HEK293 (cell line): Measurements from ENCODE around the gene NAT8L.

Experiments used
- REST ChIP-seq: fragments of 450-650 bp; formaldehyde crosslinking; IDR thresholded peaks from 2 replicates; pipeline ENCODE4 v1.5.1; 2016; ENCODE audit warnings: missing biosample characterization, missing genetic modification characterization
- ZNF148 ChIP-seq: fragments of 450-650 bp; formaldehyde crosslinking; IDR thresholded peaks from 2 replicates; pipeline ENCODE4 v1.5.0; 2017; ENCODE audit warnings: missing biosample characterization, missing genetic modification characterization, borderline replicate concordance
- ZNF18 ChIP-seq: fragments of 450-650 bp; formaldehyde crosslinking; IDR thresholded peaks from 2 replicates; pipeline ENCODE4 v1.5.1; 2016; ENCODE audit warnings: missing biosample characterization, missing genetic modification characterization
- ZNF23 ChIP-seq: fragments of 450-650 bp; formaldehyde crosslinking; IDR thresholded peaks from 2 replicates; pipeline ENCODE4 v1.5.1; 2016; ENCODE audit warnings: missing biosample characterization, missing genetic modification characterization, borderline replicate concordance
- ZNF248 ChIP-seq: fragments of 450-650 bp; formaldehyde crosslinking; IDR thresholded peaks from 2 replicates; pipeline ENCODE4 v1.5.1; 2017; ENCODE audit warnings: missing biosample characterization, missing genetic modification characterization
- ZNF280D ChIP-seq: fragments of 450-650 bp; formaldehyde crosslinking; IDR thresholded peaks from 2 replicates; pipeline ENCODE4 v1.5.1; 2016; ENCODE audit warnings: missing biosample characterization, missing genetic modification characterization
- ZNF423 ChIP-seq: fragments of 450-650 bp; formaldehyde crosslinking; IDR thresholded peaks from 2 replicates; pipeline ENCODE4 v1.5.1; 2016; ENCODE audit warnings: missing biosample characterization, missing genetic modification characterization
- ZNF433 ChIP-seq: fragments of 450-650 bp; formaldehyde crosslinking; IDR thresholded peaks from 2 replicates; pipeline ENCODE4 v1.5.1; 2016; ENCODE audit warnings: missing biosample characterization, missing genetic modification characterization, low read depth
- ZNF549 ChIP-seq: fragments of 450-650 bp; IDR thresholded peaks from 2 replicates; pipeline ENCODE4 v1.5.1; 2018; ENCODE audit warnings: missing biosample characterization, missing genetic modification characterization, mild to moderate bottlenecking, inconsistent platforms, moderate library complexity
- TF ChIP-seq, protein P1 (sequence below): fragments of 450-650 bp; formaldehyde crosslinking; IDR thresholded peaks from 2 replicates; pipeline ENCODE4 v1.5.1; 2016; ENCODE audit warnings: missing biosample characterization, missing genetic modification characterization

- TF ChIP-seq, protein P1, sequence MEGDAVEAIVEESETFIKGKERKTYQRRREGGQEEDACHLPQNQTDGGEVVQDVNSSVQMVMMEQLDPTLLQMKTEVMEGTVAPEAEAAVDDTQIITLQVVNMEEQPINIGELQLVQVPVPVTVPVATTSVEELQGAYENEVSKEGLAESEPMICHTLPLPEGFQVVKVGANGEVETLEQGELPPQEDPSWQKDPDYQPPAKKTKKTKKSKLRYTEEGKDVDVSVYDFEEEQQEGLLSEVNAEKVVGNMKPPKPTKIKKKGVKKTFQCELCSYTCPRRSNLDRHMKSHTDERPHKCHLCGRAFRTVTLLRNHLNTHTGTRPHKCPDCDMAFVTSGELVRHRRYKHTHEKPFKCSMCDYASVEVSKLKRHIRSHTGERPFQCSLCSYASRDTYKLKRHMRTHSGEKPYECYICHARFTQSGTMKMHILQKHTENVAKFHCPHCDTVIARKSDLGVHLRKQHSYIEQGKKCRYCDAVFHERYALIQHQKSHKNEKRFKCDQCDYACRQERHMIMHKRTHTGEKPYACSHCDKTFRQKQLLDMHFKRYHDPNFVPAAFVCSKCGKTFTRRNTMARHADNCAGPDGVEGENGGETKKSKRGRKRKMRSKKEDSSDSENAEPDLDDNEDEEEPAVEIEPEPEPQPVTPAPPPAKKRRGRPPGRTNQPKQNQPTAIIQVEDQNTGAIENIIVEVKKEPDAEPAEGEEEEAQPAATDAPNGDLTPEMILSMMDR (tag by site-specific recombination), result no peak
- TF ChIP-seq ZNF23, result no peak
- no peak for TF ChIP-seq REST (tag by site-specific recombination)
- TF ChIP-seq ZNF549 (tag by site-specific recombination), result no peak
- TF ChIP-seq ZNF148 (tag by site-specific recombination), result no peak
- no peak for TF ChIP-seq ZNF433
- TF ChIP-seq ZNF280D, result no peak
- TF ChIP-seq ZNF248 (tag by site-specific recombination), result no peak
- TF ChIP-seq ZNF423 (tag by site-specific recombination), result no peak
- no peak for TF ChIP-seq ZNF18 (tag by site-specific recombination)
Observed at GRCh38 chr4:2063557-2064275, 4.6 kb downstream of the NAT8L start.
